HG02623 (cell line): ENCODE results near the gene SRSF5.
"Not testable (repeated sequence)": the region's sequence is repeated elsewhere in the genome, so short reads cannot be mapped to it uniquely, and the experiment has no call there.

Source experiments
- ATAC-seq: cut with Tn5 transposase; IDR thresholded peaks from one replicate; pipeline ENCODE4 v1.9.1; 2021; ENCODE audit warnings: moderate library complexity; ENCODE audit not compliant: unreplicated experiment

The SRSF5 gene

GRCh38 chr14:69804902-69805301 lies 38.0 kb downstream of the SRSF5 start:
- no peak for ATAC-seq

GRCh38 chr14:69807192-69807591 lies 40.2 kb downstream of the SRSF5 start:
- no peak for ATAC-seq

- ATAC-seq, result no peak
These were observed 42.2 kb downstream of the SRSF5 start for GRCh38 chr14:69808919-69809808.

GRCh38 chr14:69811227-69811867 lies 44.4 kb downstream of the SRSF5 start:
- no peak for ATAC-seq

- ATAC-seq, result no peak
These were observed 44.9 kb downstream of the SRSF5 start for GRCh38 chr14:69811868-69812252.

- ATAC-seq, result no peak
These were observed 45.8 kb downstream of the SRSF5 start for GRCh38 chr14:69812711-69813110.

GRCh38 chr14:69813346-69813745 lies 46.4 kb downstream of the SRSF5 start:
- ATAC-seq, result not testable (repeated sequence)

GRCh38 chr14:69814397-69814796 lies 47.5 kb downstream of the SRSF5 start:
- no peak for ATAC-seq

GRCh38 chr14:69815556-69815955 lies 48.6 kb downstream of the SRSF5 start:
- ATAC-seq, result no peak

- ATAC-seq, result no peak
These were observed 49.3 kb downstream of the SRSF5 start for GRCh38 chr14:69816216-69816615.

- no peak for ATAC-seq
These were observed 51.8 kb downstream of the SRSF5 start for GRCh38 chr14:69818758-69819191.

- no peak for ATAC-seq
These were observed 52.7 kb downstream of the SRSF5 start for GRCh38 chr14:69819607-69820006.

- ATAC-seq, result no peak
These were observed 54.0 kb downstream of the SRSF5 start for GRCh38 chr14:69820991-69821390.
